ENCODE results near the gene RBPJ. TPM values are rescaled to one million over a fixed set of nuclear protein-coding genes. Genes with fewer than 3 reads are reported as not detected.

RBPJ gene
- total RNA-seq, 4 donors from 2014 or later, result 42.9 to 238 (median 75.2) TPM

DNA sequence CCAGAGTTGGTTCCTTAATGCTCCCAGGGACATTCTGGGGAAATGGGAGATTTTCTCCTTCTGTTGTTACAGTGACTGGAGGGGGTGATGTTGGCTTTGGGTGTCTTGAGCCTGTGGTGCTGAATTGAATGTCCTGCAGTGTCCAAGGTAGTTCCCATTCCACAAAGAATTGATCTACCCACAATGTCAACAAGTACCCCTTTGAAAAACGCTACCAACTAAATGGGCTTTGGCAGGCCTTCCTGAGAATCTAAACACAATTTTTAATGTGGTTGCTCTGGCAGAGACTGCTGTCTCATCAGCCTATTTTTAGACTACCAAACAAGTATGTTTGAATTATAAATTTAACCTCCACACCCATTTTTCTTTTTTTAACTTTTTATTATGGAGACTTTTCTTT lies 100.1 kb downstream of the RBPJ start:
- Histone ChIP-seq H3K36me3 (peaks cover 0 to 3% of the 10 kb centered on the region in 2 donors), H3K4me3 (no peak overlapping the region), H3K4me1 (peaks cover 5 to 6% of the 10 kb centered on the region in 2 donors), H3K9me3 (peaks cover 0 to 4% of the 10 kb centered on the region in 2 donors), H3K27ac (peak overlapping the region; percentile 10 to 67), H3K27me3 (no peaks in the 10 kb centered on the region)
- no peak for TF ChIP-seq POLR2A (IDR thresholded peaks at IDR 0.05)
- DNase-seq, result no peak
- intact Hi-C loops (cut with DNase I; ENCODE audit: low total_unique reads), result no loop called here

DNA sequence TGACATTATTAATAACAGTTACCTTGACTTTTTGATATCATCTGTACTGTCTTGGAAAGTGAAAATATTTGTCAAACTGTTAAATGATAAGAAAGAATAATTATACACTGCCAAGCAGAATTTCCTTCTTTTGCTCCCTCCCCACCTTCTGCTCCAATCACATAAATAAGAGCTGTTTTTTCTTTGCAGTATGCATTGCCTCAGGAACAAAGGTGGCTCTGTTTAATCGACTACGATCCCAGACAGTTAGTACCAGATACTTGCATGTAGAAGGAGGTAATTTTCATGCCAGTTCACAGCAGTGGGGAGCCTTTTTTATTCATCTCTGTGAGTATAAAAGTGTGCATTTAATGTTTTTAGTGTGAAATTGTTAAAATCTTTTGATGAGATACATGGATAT lies 103.3 kb downstream of the RBPJ start:
- intact Hi-C loops (cut with DNase I; ENCODE audit: low total_unique reads), result no loop called here
- peaks cover 0 to 3% of the 10 kb centered on the region in 2 donors for H3K36me3 ChIP-seq

DNA sequence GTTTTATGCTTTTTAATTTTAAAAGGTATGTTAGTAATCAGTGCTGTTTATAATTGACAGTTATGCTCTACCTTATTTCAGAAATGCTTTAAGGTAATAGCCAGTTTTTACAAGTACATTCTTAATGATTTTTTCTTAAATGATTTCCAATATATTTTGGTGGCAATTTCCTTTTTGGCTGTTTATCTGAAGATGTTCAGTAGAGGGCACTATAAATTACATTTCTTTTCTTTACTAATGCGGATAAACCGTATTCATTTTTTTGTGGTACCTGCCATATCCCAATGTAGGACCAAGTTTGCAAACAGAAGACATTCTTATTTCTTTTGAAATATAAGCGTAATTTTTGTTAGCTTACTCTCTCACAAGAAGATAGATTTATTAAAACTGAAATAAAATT lies 104.0 kb downstream of the RBPJ start:
- Histone ChIP-seq H3K4me3 (no peak overlapping the region), H3K9me3 (peaks cover 0 to 4% of the 10 kb centered on the region in 2 donors), H3K27me3 (no peaks in the 10 kb centered on the region), H3K36me3 (peaks cover 0 to 3% of the 10 kb centered on the region in 2 donors), H3K27ac (no peak overlapping the region), H3K4me1 (peaks cover 5 to 6% of the 10 kb centered on the region in 2 donors)
- intact Hi-C loops (cut with DNase I; ENCODE audit: low total_unique reads), result no loop called here
- no peak for DNase-seq
- TF ChIP-seq, protein P1, sequence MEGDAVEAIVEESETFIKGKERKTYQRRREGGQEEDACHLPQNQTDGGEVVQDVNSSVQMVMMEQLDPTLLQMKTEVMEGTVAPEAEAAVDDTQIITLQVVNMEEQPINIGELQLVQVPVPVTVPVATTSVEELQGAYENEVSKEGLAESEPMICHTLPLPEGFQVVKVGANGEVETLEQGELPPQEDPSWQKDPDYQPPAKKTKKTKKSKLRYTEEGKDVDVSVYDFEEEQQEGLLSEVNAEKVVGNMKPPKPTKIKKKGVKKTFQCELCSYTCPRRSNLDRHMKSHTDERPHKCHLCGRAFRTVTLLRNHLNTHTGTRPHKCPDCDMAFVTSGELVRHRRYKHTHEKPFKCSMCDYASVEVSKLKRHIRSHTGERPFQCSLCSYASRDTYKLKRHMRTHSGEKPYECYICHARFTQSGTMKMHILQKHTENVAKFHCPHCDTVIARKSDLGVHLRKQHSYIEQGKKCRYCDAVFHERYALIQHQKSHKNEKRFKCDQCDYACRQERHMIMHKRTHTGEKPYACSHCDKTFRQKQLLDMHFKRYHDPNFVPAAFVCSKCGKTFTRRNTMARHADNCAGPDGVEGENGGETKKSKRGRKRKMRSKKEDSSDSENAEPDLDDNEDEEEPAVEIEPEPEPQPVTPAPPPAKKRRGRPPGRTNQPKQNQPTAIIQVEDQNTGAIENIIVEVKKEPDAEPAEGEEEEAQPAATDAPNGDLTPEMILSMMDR (IDR thresholded peaks at IDR 0.05), result no peak
- no peak for TF ChIP-seq POLR2A (IDR thresholded peaks at IDR 0.05)

More for the DNA sequence above, 103.3 kb downstream of the RBPJ start:
- peaks cover 5 to 6% of the 10 kb centered on the region in 2 donors for H3K4me1 ChIP-seq
- no peak overlapping the region for H3K27ac ChIP-seq
- no peak for DNase-seq
- TF ChIP-seq, protein P1 (IDR thresholded peaks at IDR 0.05), result no peak
- TF ChIP-seq POLR2A (IDR thresholded peaks at IDR 0.05), result no peak
- no peak overlapping the region for H3K4me3 ChIP-seq
- H3K27me3 ChIP-seq, result no peaks in the 10 kb centered on the region
- peaks cover 0 to 4% of the 10 kb centered on the region in 2 donors for H3K9me3 ChIP-seq

DNA sequence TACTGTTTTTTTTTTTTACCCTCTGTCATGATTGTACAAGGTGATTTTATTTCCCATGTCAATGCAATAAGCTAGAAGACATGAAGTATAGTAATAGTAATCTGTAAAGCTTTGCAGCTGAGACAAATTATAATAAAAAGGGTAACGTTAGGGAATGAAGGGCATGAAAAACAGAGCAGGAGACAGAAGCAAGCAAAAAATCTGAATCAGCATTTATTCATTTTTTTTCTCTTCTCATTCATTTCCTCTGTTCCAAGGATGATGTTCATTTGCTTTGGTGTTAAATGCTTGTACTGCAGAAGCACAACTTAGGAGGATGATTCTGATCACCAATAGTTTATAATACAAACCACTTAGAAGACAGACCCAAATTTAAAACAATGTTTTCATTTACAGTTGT lies 105.1 kb downstream of the RBPJ start:
- peaks cover 0 to 3% of the 10 kb centered on the region in 2 donors for H3K36me3 ChIP-seq

DNA sequence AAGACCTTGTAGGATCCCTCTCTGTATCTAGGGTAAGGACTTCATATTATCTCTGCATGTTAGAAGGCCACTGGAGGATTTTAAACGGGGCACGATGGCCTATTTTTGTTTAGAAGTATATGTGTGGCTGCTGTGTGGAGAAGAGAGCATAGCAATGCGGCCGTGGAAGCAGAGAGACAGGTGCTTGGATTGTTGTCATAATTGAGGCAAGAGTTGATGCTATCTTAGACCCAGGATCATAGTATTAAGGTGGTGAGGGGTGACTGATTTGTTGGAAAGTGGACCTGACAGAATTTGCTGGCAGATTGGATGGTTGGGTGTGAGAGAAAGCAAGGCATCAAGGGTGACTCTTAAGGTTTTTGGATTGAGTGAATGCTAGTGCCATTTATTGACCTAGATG lies 106.1 kb downstream of the RBPJ start:
- H3K27me3 ChIP-seq, result no peaks in the 10 kb centered on the region
- peaks cover 0 to 3% of the 10 kb centered on the region in 2 donors for H3K36me3 ChIP-seq
- peaks cover 0 to 6% of the 10 kb centered on the region in 2 donors for H3K4me1 ChIP-seq
- H3K27ac ChIP-seq, result no peak overlapping the region
- TF ChIP-seq POLR2A (IDR thresholded peaks at IDR 0.05), result no peak
- TF ChIP-seq, protein P1 (IDR thresholded peaks at IDR 0.05), result no peak
- peaks cover 0 to 4% of the 10 kb centered on the region in 2 donors for H3K9me3 ChIP-seq
- no peak for DNase-seq
- intact Hi-C loops (cut with DNase I; ENCODE audit: low total_unique reads), result no loop called here
- no peak overlapping the region for H3K4me3 ChIP-seq

More for the DNA sequence above, 105.1 kb downstream of the RBPJ start:
- H3K4me3 ChIP-seq, result no peak overlapping the region
- peaks cover 0 to 4% of the 10 kb centered on the region in 2 donors for H3K9me3 ChIP-seq
- TF ChIP-seq POLR2A (IDR thresholded peaks at IDR 0.05), result no peak
- TF ChIP-seq, protein P1 (IDR thresholded peaks at IDR 0.05), result no peak
- H3K27me3 ChIP-seq, result no peaks in the 10 kb centered on the region
- no peak overlapping the region for H3K27ac ChIP-seq
- intact Hi-C loops (cut with DNase I; ENCODE audit: low total_unique reads), result no loop called here
- DNase-seq, result no peak
- H3K4me1 ChIP-seq, result peaks cover 5 to 6% of the 10 kb centered on the region in 2 donors

DNA sequence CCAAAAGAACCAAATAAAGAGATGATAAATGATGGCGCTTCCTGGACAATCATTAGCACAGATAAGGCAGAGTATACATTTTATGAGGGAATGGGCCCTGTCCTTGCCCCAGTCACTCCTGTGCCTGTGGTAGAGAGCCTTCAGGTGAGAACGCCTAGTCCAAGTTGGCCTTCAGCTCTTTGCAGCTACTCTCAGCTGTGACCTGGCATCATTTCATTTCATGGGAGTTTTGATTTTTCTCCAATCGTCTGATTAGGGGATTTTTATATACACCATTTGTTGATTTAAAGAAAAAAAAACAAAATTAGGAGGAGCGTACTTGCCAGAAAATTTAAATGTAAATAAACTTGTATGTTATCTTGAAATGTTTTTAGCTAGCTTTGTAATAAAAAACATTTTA lies 109.1 kb downstream of the RBPJ start:
- Histone ChIP-seq H3K36me3 (no peaks in the 10 kb centered on the region), H3K9me3 (no peaks in the 10 kb centered on the region), H3K4me1 (no peaks in the 10 kb centered on the region), H3K27ac (no peak overlapping the region), H3K4me3 (no peak overlapping the region), H3K27me3 (no peaks in the 10 kb centered on the region)
- intact Hi-C loops (cut with DNase I; ENCODE audit: low total_unique reads), result no loop called here
- no peak for DNase-seq
- TF ChIP-seq, protein P1 (IDR thresholded peaks at IDR 0.05), result no peak
- TF ChIP-seq POLR2A (IDR thresholded peaks at IDR 0.05), result no peak
